Measurements from ENCODE around the gene SIK2. TPM values are rescaled to one million over a fixed set of nuclear protein-coding genes. Genes with fewer than 3 reads are reported as not detected.

The SIK2 gene
- 10 to 100 TPM; 23.2 to 33.7 (median 25.4) TPM for polyA plus RNA-seq (ENCODE audit: insufficient read depth in 1 of 5, insufficient read length in 5 of 5, low replicate concordance in 1 of 5)
- long read RNA-seq, donor 1, full-length matches to known transcripts: 5 of 54 reads
- long read RNA-seq, donor 1, partial matches to known transcripts: 43 of 54 reads
- long read RNA-seq, donor 1, other reads (novel, unspliced or antisense): 6 of 54 reads
- long read RNA-seq, donor 2, full-length matches to known transcripts: 4 of 4 reads
- long read RNA-seq, donor 2, partial matches to known transcripts: 0 of 4 reads
- long read RNA-seq, donor 2, other reads (novel, unspliced or antisense): 0 of 4 reads
- long read RNA-seq, donor 3, full-length matches to known transcripts: 2 of 2 reads
- long read RNA-seq, donor 3, partial matches to known transcripts: 0 of 2 reads
- long read RNA-seq, donor 3, other reads (novel, unspliced or antisense): 0 of 2 reads
- long read RNA-seq, donor 4, full-length matches to known transcripts: 1 of 6 reads
- long read RNA-seq, donor 4, partial matches to known transcripts: 5 of 6 reads
- long read RNA-seq, donor 4, other reads (novel, unspliced or antisense): 0 of 6 reads
- long read RNA-seq, donor 5, full-length matches to known transcripts: 3 of 3 reads
- long read RNA-seq, donor 5, partial matches to known transcripts: 0 of 3 reads
- long read RNA-seq, donor 5, other reads (novel, unspliced or antisense): 0 of 3 reads
- long read RNA-seq, donor 6, full-length matches to known transcripts: 3 of 45 reads
- long read RNA-seq, donor 6, partial matches to known transcripts: 42 of 45 reads
- long read RNA-seq, donor 6, other reads (novel, unspliced or antisense): 0 of 45 reads
- long read RNA-seq, donor 7, full-length matches to known transcripts: 4 of 26 reads
- long read RNA-seq, donor 7, partial matches to known transcripts: 22 of 26 reads
- long read RNA-seq, donor 7, other reads (novel, unspliced or antisense): 0 of 26 reads
- long read RNA-seq, donor 8: 0 reads

DNA sequence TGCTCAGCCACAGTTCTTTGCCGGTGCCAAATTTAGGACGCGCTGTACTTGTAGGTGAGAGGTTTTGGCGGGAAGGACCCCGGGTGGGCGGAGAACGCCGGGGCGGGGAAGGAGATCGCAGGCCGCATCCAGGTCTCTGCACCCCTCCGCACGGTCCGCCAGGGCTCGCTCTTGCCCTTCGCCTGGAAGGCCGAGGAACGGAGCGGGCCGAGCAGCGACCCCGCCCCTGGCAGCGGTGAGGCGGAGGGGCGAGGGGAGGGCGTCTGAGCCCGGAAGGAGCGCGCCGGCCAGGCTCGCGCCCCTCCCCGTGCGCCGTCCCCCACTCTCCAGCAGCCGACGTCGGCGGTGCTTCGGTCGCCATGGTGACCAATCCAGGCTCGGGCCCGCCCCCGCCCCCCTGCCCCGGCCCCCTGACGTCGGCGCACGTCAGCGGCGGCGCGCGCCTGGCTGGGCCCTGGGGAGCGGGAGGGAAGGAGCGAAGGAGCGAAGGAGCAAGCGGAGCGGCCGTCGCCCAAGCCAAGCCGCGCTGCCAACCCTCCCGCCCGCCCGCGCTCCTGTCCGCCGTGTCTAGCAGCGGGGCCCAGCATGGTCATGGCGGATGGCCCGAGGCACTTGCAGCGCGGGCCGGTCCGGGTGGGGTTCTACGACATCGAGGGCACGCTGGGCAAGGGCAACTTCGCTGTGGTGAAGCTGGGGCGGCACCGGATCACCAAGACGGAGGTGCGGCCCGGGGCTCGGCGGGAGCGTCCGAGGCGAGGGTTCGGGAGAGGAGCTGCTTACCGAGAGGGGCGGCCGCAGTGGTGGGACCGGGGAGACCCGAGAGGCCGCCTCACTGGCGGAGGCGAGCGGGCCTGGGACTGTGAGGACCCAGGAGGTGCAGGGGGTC is at the start of gene SIK2:
SIK2 (plus strand) TSS at position 471 of the 886 bp plus-strand sequence; CDS start at position 586, 115 bp downstream.
- peak; percentile 97 for DNase-seq

DNA sequence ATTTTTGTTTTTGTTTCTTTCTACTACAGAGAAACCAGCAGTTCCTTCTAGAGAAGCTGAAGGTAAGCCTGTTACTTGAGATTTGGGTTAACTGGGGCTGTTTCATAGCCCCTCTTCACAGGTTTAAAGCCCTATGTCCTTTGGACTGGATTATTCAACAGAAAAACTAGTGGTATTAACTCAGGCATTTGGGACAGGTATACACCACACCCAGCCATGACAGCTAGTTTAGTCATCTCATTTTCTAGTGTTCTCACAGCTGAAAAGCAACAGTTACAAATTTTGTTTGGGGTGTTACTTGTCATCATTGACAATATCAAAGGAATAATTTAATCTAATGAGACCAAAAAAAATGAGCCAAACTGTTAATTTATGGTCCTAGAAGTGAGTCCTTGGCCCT is 47.7 kb upstream of the SIK2 start:
- no peak for DNase-seq

DNA sequence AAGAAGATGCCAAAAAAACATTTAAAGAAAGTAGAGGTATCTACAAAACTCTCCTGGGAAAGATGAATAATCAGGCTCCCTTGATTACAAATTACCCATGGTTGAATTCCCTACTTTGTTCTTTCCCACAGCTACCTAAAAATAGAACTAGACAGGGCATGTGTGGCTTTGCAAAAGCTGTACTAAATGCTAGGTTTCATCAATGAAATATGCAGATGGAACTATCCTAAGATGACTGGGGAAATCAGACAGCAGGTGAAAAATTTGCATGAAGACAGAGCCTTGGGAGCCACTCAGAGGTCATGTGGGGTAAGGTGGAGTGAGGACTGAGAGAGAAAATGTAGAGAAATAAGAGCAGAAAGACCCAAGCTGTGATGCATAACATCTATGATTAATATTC is 47.0 kb upstream of the SIK2 start:
- no peak for DNase-seq

DNA sequence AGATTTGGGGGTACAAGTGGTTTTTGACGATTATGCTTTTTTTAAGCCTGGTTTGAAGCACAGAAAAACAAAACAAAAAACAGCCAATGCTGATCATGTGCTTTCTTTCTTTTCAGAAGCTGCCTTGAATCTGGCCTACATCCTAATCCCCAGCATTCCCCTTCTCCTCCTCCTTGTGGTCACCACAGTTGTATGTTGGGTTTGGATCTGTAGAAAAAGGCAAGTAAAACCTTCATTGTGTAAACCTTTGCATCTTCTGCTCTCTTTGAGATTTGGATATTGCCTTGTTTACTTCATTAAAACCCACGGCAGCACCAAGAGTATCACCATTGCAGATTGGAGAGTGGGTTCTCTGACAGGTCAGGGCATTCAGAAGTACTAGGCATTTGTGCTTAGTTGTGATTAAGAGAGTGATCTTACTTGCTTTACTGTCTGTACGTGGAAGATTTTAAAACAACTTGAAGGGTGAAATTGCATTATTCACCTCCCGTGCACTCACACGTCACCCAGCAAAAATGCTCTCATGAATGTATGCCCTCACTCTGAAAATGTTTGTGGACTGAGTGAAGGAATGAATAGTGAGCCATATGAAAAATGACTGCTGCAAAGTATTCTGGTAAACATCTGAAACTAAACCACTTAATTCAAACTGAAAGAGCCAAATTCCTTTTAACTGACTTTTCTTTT is 44.7 kb upstream of the SIK2 start:
- DNase-seq: no peak

DNA sequence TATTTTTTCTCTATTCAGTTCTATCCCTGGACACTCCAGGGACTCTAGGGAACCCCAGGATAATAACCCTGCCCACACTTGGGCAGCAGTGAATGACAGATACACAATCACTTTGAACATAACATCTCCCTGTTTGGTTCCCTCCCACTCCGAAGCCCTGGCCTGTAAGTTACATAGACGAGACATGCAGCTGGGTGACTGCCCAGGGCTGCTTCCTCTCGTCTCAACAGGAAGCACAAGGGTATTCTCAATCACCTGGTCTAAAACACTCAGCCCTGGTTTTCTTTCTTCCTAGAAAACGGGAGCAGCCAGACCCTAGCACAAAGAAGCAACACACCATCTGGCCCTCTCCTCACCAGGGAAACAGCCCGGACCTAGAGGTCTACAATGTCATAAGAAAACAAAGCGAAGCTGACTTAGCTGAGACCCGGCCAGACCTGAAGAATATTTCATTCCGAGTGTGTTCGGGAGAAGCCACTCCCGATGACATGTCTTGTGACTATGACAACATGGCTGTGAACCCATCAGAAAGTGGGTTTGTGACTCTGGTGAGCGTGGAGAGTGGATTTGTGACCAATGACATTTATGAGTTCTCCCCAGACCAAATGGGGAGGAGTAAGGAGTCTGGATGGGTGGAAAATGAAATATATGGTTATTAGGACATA is 42.3 kb upstream of the SIK2 start:
- no peak for DNase-seq

DNA sequence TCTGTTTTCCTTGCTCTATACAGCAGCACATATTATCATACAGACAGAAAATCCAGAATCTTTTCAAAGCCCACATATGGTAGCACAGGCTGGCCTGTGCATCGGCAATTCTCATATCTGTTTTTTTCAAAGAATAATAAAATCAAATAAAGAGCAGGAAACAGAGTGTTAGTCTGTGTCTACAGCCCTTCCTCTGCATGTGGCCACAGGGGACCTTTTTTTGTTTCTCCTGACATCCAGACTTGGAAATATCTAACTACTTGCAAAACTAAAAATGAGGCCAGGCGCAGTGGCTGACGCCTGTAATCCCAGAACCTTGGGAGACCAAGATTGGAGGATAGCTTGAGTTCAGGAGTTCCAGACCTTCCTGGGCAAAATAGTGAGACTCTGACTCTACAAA is 41.4 kb upstream of the SIK2 start:
- no peak for DNase-seq

DNA sequence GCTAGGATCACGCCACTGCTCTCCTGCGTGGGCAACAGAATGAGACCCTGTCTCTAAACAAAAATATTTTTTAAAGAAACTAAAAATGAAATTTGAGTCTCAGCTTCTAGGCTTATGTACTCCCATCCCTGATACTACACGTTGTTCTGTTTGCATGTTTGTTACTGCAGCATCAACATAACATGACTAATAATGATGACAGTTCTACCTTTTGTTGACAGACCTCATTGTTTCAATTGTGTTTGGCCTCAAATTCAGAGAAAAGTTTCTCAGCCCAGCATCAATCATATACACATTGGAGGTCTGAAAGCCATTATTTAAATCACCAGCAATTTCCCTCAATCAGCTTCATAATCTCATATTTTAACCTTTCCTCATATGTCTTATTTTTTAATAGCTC is 40.9 kb upstream of the SIK2 start:
- DNase-seq: no peak

DNA sequence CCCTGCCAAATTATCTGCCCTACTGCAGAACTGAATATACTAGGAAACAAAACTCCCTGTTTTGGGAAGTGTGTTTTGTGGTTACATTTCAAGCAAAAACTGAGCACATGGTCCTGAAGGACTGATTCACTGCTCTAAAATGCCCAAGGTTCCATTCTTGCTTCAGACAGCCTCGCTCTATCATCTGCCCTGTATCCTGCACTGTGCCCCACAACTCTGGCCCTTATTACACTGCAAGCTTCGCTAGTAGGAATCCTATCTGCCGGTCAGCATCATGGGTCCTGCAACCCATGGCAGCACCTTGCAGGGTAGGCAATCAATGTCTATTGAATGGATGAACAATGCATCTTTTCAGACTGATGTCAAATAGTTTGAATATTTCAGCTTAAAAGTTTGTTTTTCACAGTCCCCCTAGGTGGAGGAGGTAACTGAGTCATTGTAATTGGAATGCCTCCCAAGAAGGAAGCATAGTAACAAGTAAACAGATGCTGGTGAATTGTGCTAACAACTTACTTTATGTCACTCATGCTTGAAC is 40.4 kb upstream of the SIK2 start:
- DNase-seq: no peak

DNA sequence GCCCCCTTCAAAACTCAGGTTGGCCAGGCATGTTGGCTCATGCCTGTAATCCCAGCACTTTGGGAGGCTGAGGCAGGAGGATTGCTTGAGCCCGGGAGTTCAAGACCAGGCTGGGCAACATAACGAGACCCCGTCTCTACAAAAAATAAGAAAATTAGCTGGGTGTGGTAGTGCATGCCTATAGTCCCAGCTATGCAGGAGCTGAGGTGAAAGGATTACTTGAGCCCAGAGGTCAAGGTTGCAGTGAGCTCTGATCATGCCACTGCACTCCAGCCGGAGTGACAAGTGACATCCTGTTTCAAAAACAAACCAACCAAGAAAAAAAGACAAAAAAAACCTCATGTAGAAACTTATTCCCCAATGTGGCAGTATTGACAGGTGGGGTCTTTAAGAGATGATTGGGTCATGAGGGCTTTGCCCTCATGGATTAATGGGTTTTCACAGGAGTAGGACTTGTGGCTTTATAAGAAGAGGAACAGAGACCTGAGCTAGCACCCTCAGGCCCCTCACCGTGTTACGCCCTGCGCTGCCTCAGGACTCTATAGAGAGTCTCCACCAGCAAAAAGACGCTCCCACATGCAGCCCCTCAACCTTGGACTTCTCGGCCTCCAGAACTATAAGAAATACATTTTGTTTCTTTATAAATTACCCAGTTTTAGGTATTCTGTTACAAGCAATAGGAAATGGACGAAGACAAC is 39.4 kb upstream of the SIK2 start:
- DNase-seq: no peak

DNA sequence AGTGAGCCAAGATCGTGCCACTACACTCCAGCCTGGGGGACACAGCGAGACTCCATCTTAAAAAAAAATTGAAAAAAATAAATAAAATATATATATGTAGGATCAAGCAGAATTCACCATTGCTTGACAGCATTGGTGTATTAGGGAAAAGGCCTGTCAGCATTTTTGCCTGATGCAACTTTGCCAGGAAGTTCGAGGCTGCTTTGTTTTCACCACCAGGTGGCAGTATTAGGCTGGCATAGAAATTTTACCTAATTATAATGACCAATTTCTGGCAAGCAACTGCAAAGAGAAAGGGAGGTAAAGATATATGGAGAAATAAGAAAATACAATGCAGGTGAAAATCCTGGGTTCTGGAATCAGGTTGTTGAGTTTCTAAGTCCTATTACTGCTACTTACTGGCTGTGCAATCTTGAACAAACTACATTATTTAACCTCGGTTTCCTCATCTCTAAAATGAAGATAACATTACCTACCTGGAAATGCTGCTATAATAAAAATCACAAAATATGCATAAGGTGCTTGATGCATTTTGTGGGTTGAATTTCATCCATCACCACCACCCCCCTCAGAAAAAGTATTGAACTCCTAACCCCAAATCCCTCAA is 37.0 kb upstream of the SIK2 start:
- peak; percentile 57 to 77 for DNase-seq

DNA sequence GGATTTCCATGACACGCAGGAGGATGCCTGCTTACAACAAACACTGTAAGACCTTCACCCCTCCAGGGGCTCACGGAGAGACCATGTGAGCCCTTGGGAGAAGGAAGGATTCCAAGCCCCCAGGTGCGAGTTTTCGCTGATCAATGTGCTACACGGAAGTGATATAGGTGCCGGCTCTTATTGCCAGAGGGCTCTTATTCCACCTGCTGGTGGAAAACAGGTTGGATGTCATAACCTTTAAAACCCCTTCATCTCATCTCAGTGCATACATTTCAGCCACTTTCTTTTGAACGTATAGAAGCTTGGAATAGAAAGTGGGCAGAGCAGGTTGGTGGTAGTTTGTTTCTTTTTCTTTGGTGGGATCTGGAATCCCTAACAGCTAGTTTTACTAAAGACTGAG is 35.9 kb upstream of the SIK2 start:
- no peak for DNase-seq

DNA sequence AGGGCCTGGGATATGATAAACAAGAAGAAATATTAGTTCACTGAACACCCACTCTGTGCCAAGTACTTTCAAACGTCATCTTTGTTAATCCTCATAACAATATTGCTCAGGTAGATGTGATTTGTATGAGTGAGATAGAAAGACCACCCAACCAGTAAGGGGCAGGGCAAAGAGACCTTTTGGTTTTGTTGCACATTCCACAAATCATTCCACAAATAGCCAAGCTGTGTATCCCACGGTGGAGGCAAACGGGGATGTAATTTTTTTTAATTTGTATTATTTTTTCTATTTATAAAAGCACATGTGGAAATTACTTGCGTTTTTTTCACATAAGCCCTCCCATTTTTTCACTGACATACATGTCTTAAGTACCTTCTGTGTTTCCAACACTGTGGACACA is 32.8 kb upstream of the SIK2 start:
- no peak for DNase-seq

DNA sequence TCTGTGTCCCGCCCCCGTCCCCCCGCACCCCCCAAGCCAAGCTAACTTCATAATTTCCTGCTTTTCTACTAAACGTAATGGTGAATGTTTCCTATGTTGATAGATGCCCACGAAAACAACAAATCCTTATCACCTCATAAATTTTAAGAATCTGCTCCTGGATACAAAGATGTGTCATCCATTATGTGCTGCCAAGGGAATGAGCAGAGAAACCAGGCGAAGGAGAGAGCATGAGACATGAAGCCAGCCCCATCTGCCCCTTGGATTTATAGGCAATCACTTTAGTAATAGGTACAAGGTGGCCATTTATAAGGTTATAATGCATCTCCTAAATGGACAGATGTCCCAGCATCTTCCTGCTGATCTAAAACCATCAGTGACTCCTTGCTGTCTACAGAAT is 31.5 kb upstream of the SIK2 start:
- DNase-seq: no peak

DNA sequence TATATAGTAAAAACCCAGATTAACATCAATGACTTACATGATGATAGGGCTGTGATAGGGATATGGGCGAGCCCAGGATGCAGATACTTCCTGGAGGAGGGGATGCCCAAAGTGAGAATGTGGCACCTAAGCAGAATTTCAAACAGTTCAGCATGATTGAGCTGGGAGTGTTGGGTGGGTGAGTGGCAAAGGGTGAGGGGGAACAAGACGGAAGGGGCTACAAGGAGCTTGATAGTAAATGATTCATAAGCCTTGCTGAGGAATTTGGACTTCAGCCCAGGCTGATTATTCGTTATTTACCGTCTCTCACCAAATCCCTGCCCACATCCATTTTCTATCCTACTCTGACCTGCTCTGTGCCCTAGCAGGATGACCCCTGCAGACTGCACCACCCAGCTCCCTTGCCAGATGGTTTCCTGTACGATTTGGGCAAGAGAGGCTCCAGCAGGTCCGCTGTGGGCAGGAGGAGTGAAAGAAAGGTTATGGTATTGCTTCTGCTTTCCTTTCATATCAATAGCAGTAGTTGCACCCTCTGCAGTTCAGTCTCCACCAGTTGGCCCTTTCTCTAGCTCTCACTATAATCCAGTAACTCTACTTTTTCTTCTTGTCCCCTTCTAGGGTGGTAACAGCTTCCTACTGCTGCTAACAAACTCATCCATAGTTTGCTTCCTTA is 30.3 kb upstream of the SIK2 start:
- no peak for DNase-seq

DNA sequence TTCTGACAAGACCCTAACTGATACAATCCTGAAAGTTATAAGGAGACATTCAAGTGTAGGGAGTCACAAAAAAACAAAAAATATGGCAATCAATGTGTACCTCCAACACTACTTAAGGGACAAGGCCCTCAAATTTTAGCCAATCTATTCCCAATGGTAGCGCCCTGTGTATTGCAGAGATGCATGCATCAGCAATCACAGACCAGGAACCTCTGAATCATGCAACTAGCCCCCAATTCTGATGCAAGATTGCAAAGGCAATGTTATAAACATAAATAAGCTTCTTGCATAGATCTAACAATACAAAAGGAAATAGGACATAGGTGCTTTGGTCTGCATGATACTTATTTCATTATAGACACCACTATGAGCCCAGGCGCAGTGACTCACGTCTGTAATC is 29.7 kb upstream of the SIK2 start:
- no peak for DNase-seq

DNA sequence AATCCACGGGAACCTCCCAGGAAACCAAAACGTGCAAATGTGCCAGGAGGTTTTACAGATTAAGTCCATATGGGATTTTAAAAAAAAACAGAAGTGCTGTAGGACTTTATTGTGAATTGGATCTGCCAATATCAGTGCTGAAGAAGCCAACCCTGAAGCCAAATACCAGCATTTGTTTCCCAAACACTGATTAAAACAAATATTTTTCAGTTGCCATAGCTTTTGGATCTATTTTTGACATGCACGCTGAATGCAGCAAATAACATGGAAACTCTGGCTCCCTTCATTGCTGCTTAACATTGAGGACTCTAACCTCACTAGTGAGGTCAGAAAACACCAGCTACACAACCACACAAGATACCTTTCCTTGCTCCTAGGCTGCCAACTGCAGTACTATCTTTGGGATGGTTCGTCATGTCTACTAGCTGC is 28.4 kb upstream of the SIK2 start:
- no peak for DNase-seq

DNA sequence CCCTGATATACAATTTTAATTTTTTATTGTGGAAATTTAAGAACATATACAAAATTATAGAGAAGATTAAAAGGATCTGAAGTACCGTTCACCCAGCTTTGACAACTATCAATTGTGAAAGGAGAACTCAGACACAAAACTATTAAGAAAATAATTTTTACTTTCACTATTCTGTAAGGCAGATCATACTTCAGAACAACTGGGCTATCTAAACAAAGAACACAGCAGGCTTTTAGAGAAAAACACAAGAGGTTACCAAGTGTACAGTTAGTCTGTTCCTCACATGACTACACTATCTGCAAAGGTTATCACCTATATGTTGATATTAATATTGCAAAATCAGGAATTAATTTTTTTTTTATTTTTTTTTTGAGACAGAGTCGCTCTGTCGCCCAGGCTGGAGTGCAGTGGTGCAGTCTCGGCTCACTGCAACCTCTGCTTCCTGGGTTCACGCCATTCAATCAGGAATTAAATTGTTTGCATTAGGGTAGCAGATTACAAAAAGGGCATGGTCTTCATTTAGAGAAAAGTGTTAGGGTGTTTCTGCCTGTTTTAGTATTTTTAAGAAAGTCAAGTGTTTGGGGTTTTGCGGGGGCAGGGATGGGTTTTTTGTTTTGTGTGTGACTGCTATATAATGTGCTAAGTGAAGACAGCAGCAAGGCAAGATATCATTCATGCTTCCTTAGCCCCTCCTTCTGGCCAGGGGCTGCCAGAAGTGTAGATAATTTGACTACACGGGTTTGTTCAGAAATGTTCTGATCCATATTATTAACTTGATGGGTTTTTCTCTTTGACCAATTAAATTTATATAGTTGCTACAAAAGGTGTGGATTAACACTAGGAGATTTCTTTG is 27.6 kb upstream of the SIK2 start:
- no peak for DNase-seq

DNA sequence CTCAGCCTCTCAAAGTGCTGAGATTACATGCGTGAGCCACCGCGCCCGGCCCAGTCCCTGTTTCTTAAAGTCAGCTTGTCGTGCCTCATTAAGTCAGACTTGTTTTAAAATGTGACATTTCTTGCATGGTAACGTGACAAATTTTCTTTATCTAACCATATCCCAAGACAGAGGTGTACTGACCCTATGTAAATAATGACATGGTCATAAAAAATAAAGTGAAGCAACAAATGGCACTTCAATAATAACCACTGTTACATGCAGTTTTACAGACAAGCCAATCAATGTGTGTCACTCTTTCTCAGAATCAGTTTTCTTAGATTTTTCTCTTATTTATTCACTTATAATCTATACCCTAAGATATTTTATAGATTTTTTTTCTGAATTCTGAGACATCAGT is 26.5 kb upstream of the SIK2 start:
- no peak for DNase-seq

Data from right lung (tissue), 10 donors.